ENCODE results near the gene COPS9. TPM values are rescaled to one million over a fixed set of nuclear protein-coding genes. Genes with fewer than 3 reads are reported as not detected.

Gene COPS9
- total RNA-seq, 4 donors from 2014 or later: 120 to 172 (median 142) TPM

DNA sequence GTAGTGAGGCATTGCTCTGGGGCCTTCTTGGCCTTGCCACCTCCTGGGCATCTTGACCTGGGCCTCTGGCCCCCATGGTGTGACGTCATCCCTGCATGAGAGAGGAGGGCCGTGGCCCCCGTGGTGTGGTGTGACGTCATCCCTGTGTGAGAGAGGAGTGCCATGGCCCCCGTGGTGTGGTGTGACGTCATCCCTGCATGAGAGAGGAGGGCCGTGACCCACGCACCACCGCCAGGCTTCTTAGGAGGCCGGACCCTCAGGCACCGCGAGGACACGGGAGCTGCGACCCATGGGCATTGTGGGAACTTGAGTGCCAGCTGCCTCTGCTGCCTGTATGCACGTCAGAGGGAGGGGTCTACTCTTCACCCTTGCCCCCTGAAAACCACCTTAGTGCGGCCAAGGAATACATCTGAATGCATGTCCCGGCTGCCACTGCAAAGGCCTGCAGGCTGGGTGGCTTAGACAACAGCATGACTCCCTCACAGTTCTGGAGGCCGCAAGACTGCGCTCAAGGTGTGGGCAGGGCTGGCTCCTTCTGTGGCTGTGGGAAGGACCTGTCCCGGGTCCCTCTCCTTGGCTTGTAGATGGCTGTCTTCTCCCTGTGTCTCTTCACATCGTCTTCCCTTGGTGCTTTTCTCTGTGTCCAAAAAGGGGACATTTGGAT, 25.1 kb upstream of the COPS9 start:
- intact Hi-C loops (cut with DNase I; ENCODE audit: low total_unique reads): no loop called here
- H3K4me3 ChIP-seq (ENCODE audit: low read depth, poor library complexity, severe bottlenecking): no peak overlapping the region
- no peak for DNase-seq (ENCODE audit: low spot score in 2 of 2)
- WGBS, 2 donors: 79 to 84% methylated on average over 19 to 21 of the region's 21 CpGs
- TF ChIP-seq POLR2A (IDR thresholded peaks at IDR 0.05) (no peak), CTCF (IDR thresholded peaks at IDR 0.05) (no peak)

GRCh38 chr2:240160291-240161086, 24.4 kb upstream of the COPS9 start:
- TF ChIP-seq POLR2A (IDR thresholded peaks at IDR 0.05) (no peak), CTCF (IDR thresholded peaks at IDR 0.05) (no peak)
- WGBS, 2 donors: 87 to 88% methylated on average over 17 to 18 of the region's 18 CpGs
- intact Hi-C loops (cut with DNase I; ENCODE audit: low total_unique reads): no loop called here
- DNase-seq (ENCODE audit: low spot score in 2 of 2): no peak
- no peak overlapping the region for H3K4me3 ChIP-seq (ENCODE audit: low read depth, poor library complexity, severe bottlenecking)

- no peak overlapping the region for H3K4me3 ChIP-seq (ENCODE audit: low read depth, poor library complexity, severe bottlenecking)
- 71 to 80% methylated on average over 21 of the region's 21 CpGs for WGBS, 2 donors
- no peak for DNase-seq (ENCODE audit: low spot score in 2 of 2)
- no peak for TF ChIP-seq POLR2A (IDR thresholded peaks at IDR 0.05)
- TF ChIP-seq CTCF (IDR thresholded peaks at IDR 0.05): no peak
- intact Hi-C loops (cut with DNase I; ENCODE audit: low total_unique reads): no loop called here
Observed at GRCh38 chr2:240159251-240159839, 23.2 kb upstream of the COPS9 start.

- DNase-seq (ENCODE audit: low spot score in 2 of 2): no peak
- H3K4me3 ChIP-seq (ENCODE audit: low read depth, poor library complexity, severe bottlenecking): no peak overlapping the region
- TF ChIP-seq POLR2A (IDR thresholded peaks at IDR 0.05): no peak
- no peak for TF ChIP-seq CTCF (IDR thresholded peaks at IDR 0.05)
- intact Hi-C loops (cut with DNase I; ENCODE audit: low total_unique reads): no loop called here
- WGBS, 2 donors: 91 to 92% methylated on average over 5 of the region's 5 CpGs
Observed at GRCh38 chr2:240157147-240157470, 21.0 kb upstream of the COPS9 start.

DNA sequence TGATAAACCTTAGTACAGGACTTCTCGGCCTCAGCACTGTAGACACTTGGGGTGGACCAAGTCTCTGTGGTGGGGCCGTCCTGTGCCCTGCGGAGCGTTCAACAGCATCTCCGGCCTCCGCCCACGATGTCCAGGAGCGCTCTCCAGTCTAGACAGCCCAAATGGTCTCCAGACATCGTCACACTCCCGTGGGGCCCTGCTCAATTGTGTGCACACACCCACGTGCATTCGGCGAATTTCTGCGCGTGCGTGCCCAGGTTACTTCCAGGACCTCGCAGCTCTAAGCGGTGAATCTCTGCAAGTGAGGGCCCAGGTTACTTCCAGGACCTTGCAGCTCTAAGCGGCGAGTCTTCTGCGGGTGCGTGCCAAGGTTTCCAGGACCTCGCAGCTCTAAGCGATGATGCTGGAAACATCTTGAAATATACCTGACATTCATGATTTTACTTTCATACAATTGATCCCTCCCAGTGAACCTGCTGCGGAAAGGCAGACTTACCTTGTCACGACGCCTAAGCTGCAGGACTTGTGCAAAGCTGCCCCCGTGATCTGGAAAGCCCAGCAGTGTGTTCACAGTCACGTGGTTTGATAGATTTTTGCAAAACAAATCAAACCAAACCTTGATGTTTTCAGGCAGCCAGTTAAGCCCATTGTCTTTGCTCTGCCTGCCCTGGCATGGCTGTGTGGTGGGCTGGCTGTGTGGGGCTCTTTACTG, 20.5 kb upstream of the COPS9 start:
- intact Hi-C loops (cut with DNase I; ENCODE audit: low total_unique reads): no loop called here
- no peak for TF ChIP-seq POLR2A (IDR thresholded peaks at IDR 0.05)
- TF ChIP-seq CTCF (IDR thresholded peaks at IDR 0.05): no peak
- no peak for DNase-seq (ENCODE audit: low spot score in 2 of 2)
- H3K4me3 ChIP-seq (ENCODE audit: low read depth, poor library complexity, severe bottlenecking): no peak overlapping the region
- 79 to 85% methylated on average over 29 of the region's 29 CpGs for WGBS, 2 donors
